GM12878 (cell line): ENCODE results near the gene PRTFDC1. TPM values are rescaled to one million over a fixed set of nuclear protein-coding genes. Genes with fewer than 3 reads are reported as not detected.

ENCODE experiments used
- CBFB ChIP-seq: IDR thresholded peaks from 2 replicates; pipeline ENCODE4 v1.6.1; 2016; ENCODE audit warnings: antibody characterized with exemption, low read depth
- E2F4 ChIP-seq: IDR thresholded peaks from 2 replicates; pipeline ENCODE4 v1.6.1; 2012; ENCODE audit warnings: low read depth, low read length, improper control_type of control experiment
- HDAC2 ChIP-seq: fragments of 200-600 bp; sonication (generic); IDR thresholded peaks from 2 replicates; pipeline ENCODE4 v1.6.1; 2017
- IKZF1 ChIP-seq: fragments of 450-650 bp; conservative IDR thresholded peaks from 2 replicates; pipeline ENCODE4 v1.6.1; 2017; ENCODE audit warnings: antibody characterized with exemption, mild to moderate bottlenecking
- IKZF2 ChIP-seq, 2 experiments: fragments of 450-650 bp; IDR thresholded peaks; 2 replicates each; pipeline ENCODE4 v1.6.1; 2017; ENCODE audit warnings: mild to moderate bottlenecking in 2 of 2, moderate library complexity in 2 of 2
- KAT2A ChIP-seq: conservative IDR thresholded peaks from 2 replicates; pipeline ENCODE4 v1.6.1; 2011; ENCODE audit warnings: low read depth, low read length; ENCODE audit not compliant: control insufficient read depth
- KLF5 ChIP-seq: fragments of 450-650 bp; IDR thresholded peaks from 2 replicates; pipeline ENCODE4 v1.6.1; 2014; ENCODE audit warnings: mild to moderate bottlenecking; ENCODE audit not compliant: partially characterized antibody
- MEF2B ChIP-seq: fragments of 450-650 bp; IDR thresholded peaks from 2 replicates; pipeline ENCODE4 v1.6.1; 2018; ENCODE audit warnings: mild to moderate bottlenecking, moderate library complexity; ENCODE audit not compliant: partially characterized antibody, poor library complexity, severe bottlenecking
- NR2F1 ChIP-seq: fragments of 450-650 bp; conservative IDR thresholded peaks from 2 replicates; pipeline ENCODE4 v1.6.1; 2017; ENCODE audit warnings: mild to moderate bottlenecking
- RELA ChIP-seq: fragments of 450-650 bp; IDR thresholded peaks from 2 replicates; pipeline ENCODE4 v1.8.0; 2014; ENCODE audit warnings: borderline replicate concordance; ENCODE audit not compliant: partially characterized antibody
- SUZ12 ChIP-seq: fragments of 200-600 bp; sonication (generic); IDR thresholded peaks from one replicate; pipeline ENCODE4 v1.6.1; 2018; ENCODE audit warnings: antibody characterized with exemption, mild to moderate bottlenecking; ENCODE audit not compliant: unreplicated experiment
- polyA plus RNA-seq, 11 experiments: library from polyadenylated mRNA; depleted of rRNA in 4 of 11; unstranded in 6 of 11; stranded (reverse) in 5 of 11; fragments of >200 nt; fragmentation: Nextera tagmentation in 4 of 11; fragmentation: Illumina TruSeq in 1 of 11; extraction: Ambion mirVana in 4 of 11; extraction: Trizol in 1 of 11; gene quantifications; 1 replicate in 1 of 11; 2 replicates in 10 of 11; pipeline versions ENCODE4 v1.2.1 to v1.2.3, GENCODE V29; 2011 to 2016; ENCODE audit warnings: inconsistent platforms in 2 of 11, missing spikeins in 2 of 11, low read depth in 1 of 11
- total RNA-seq, 4 experiments: library from RNA; depleted of rRNA in 3 of 4; stranded (reverse); fragments of >200 nt in 3 of 4; fragmentation: Illumina TruSeq in 1 of 4; extraction: Trizol in 1 of 4; gene quantifications; 2 replicates each; pipeline versions ENCODE4 v1.2.1 to v1.2.3, GENCODE V29; 2013 to 2021
- TF ChIP-seq, protein P1 (sequence below): fragments of 450-650 bp; conservative IDR thresholded peaks from 2 replicates; pipeline ENCODE4 v1.6.1; 2017; ENCODE audit warnings: mild to moderate bottlenecking, moderate library complexity

PRTFDC1 gene
- total and polyA plus RNA-seq, 10 of the 15 experiments (the other 5 are each of a cell fraction or from before 2014, with no cell fraction given) = 5.5 to 17.3 (median 11.3) TPM

- peak; percentile 23 for TF ChIP-seq MEF2B
- TF ChIP-seq E2F4 = no peak
- TF ChIP-seq, protein P1, sequence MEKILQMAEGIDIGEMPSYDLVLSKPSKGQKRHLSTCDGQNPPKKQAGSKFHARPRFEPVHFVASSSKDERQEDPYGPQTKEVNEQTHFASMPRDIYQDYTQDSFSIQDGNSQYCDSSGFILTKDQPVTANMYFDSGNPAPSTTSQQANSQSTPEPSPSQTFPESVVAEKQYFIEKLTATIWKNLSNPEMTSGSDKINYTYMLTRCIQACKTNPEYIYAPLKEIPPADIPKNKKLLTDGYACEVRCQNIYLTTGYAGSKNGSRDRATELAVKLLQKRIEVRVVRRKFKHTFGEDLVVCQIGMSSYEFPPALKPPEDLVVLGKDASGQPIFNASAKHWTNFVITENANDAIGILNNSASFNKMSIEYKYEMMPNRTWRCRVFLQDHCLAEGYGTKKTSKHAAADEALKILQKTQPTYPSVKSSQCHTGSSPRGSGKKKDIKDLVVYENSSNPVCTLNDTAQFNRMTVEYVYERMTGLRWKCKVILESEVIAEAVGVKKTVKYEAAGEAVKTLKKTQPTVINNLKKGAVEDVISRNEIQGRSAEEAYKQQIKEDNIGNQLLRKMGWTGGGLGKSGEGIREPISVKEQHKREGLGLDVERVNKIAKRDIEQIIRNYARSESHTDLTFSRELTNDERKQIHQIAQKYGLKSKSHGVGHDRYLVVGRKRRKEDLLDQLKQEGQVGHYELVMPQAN = no peak
- TF ChIP-seq HDAC2 = no peak
- peak; percentile 81 for TF ChIP-seq NR2F1
- peak; percentile 31 to 44; a peak in 2 of 4 replicates for TF ChIP-seq IKZF2 (IDR thresholded peaks at IDR 0.05)
- no peak for TF ChIP-seq SUZ12
- 0 out of 2 replicates have a peak, but pooled peaks have one; percentile 17 for TF ChIP-seq IKZF1
- no peak for TF ChIP-seq CBFB
- no peak for TF ChIP-seq RELA
- no peak for TF ChIP-seq KLF5
- TF ChIP-seq KAT2A = no peak
- TF ChIP-seq, all 136 proteins: peak for 6
These were observed 2.0 kb downstream of the PRTFDC1 start (continued) for GRCh38 chr10:24950439-24950838.
